Liver (tissue), 9 donors: ENCODE results near the gene FBN2. TPM values are rescaled to one million over a fixed set of nuclear protein-coding genes. Genes with fewer than 3 reads are reported as not detected.

Source experiments
- DNase-seq: peaks from one replicate; pipeline ENCODE4 v3.0.0-alpha.2; 2017; ENCODE audit warnings: low spot score
- H3K27ac ChIP-seq, 2 donors: one replicate each; pipeline ENCODE4 v1.7.0; 2013; ENCODE audit warnings: inconsistent platforms in 2 of 2, low read length in 2 of 2, control low read depth in 1 of 2, low read depth in 1 of 2, mild to moderate bottlenecking in 1 of 2
- H3K27me3 ChIP-seq, 4 donors: one replicate each; pipeline versions ENCODE4 v1.6.1 to v1.7.0; 2013; ENCODE audit warnings: low read length in 3 of 4, inconsistent platforms in 1 of 4, mild to moderate bottlenecking in 1 of 4, moderate library complexity in 1 of 4; ENCODE audit not compliant: control insufficient read depth in 4 of 4, insufficient read depth in 4 of 4
- H3K36me3 ChIP-seq, 4 donors: one replicate each; pipeline versions ENCODE4 v1.6.1 to v1.7.0; 2013; ENCODE audit warnings: low read length in 3 of 4, mild to moderate bottlenecking in 3 of 4, low read depth in 1 of 4, moderate library complexity in 1 of 4; ENCODE audit not compliant: control insufficient read depth in 4 of 4, insufficient read depth in 3 of 4
- H3K4me1 ChIP-seq, 4 donors: one replicate each; pipeline versions ENCODE4 v1.6.1 to v1.7.0; 2013; ENCODE audit warnings: low read length in 3 of 4, mild to moderate bottlenecking in 3 of 4, moderate library complexity in 1 of 4; ENCODE audit not compliant: control insufficient read depth in 4 of 4, insufficient read depth in 4 of 4
- H3K4me3 ChIP-seq, 3 donors: one replicate each; pipeline versions ENCODE4 v1.6.1 to v1.7.0; 2013; ENCODE audit warnings: low read length in 3 of 3, control low read depth in 1 of 3, low read depth in 1 of 3, mild to moderate bottlenecking in 1 of 3
- H3K9ac ChIP-seq, 2 donors: one replicate each; pipeline ENCODE4 v1.7.0; 2013; ENCODE audit warnings: low read length in 2 of 2, mild to moderate bottlenecking in 2 of 2, moderate library complexity in 2 of 2, control low read depth in 1 of 2, low read depth in 1 of 2
- H3K9me3 ChIP-seq, 4 donors: one replicate each; pipeline versions ENCODE4 v1.6.1 to v1.7.0; 2013; ENCODE audit warnings: low read length in 3 of 4; ENCODE audit not compliant: control insufficient read depth in 4 of 4
- ATF3 ChIP-seq: IDR thresholded peaks from 2 replicates; pipeline ENCODE4 v1.6.1; 2016; ENCODE audit warnings: antibody characterized with exemption
- EGR1 ChIP-seq, 2 donors: IDR thresholded peaks; 2 replicates each; pipeline ENCODE4 v1.6.1; 2016 to 2018; ENCODE audit warnings: antibody characterized with exemption in 2 of 2, low read depth in 2 of 2
- FOXA1 ChIP-seq: IDR thresholded peaks from 2 replicates; pipeline ENCODE4 v1.6.1; 2016; ENCODE audit warnings: antibody characterized with exemption
- GABPA ChIP-seq, 2 donors: IDR thresholded peaks in 1 of 2; conservative IDR thresholded peaks in 1 of 2; 2 replicates each; pipeline ENCODE4 v1.6.1; 2016; ENCODE audit warnings: antibody characterized with exemption in 2 of 2, mild to moderate bottlenecking in 1 of 2, moderate library complexity in 1 of 2
- JUND ChIP-seq, 2 donors: IDR thresholded peaks; 2 replicates each; pipeline ENCODE4 v1.6.1; 2016; ENCODE audit warnings: antibody characterized with exemption in 2 of 2
- MAX ChIP-seq: IDR thresholded peaks from 2 replicates; pipeline ENCODE4 v1.6.1; 2016; ENCODE audit warnings: antibody characterized with exemption
- NR2F2 ChIP-seq: IDR thresholded peaks from 2 replicates; pipeline ENCODE4 v1.6.1; 2016; ENCODE audit warnings: antibody characterized with exemption
- RAD21 ChIP-seq, 2 donors: IDR thresholded peaks; 2 replicates each; pipeline ENCODE4 v1.6.1; 2016; ENCODE audit warnings: antibody characterized with exemption in 2 of 2, mild to moderate bottlenecking in 2 of 2
- RXRA ChIP-seq, 2 donors: IDR thresholded peaks; 2 replicates each; pipeline ENCODE4 v1.6.1; 2017 to 2018; ENCODE audit warnings: antibody characterized with exemption in 2 of 2, mild to moderate bottlenecking in 1 of 2
- SP1 ChIP-seq: IDR thresholded peaks from 2 replicates; pipeline ENCODE4 v1.6.1; 2018; ENCODE audit warnings: antibody characterized with exemption, mild to moderate bottlenecking
- TAF1 ChIP-seq: conservative IDR thresholded peaks from 2 replicates; pipeline ENCODE4 v1.6.1; 2016; ENCODE audit warnings: antibody characterized with exemption, mild to moderate bottlenecking
- YY1 ChIP-seq: IDR thresholded peaks from 2 replicates; pipeline ENCODE4 v1.6.1; 2016; ENCODE audit warnings: antibody characterized with exemption, mild to moderate bottlenecking
- WGBS: extraction: QIAGEN DNeasy Blood & Tissue Kit; methylation state at CpG from one replicate; pipeline ENCODE4 v1.1.7; 2013; 5-methylcytosine and 5-hydroxymethylcytosine counted together
- polyA plus RNA-seq, 2 donors: library from polyadenylated mRNA; stranded (reverse) in 1 of 2; unstranded in 1 of 2; fragments of 200-250 nt in 1 of 2; fragments of >200 nt in 1 of 2; fragmentation: Nextera tagmentation in 1 of 2; extraction: Ambion mirVana in 1 of 2; gene quantifications; one replicate each; pipeline versions ENCODE4 v1.2.1 to v1.2.3, GENCODE V29; 2013 to 2015
- total RNA-seq, 2 donors: library from RNA; depleted of rRNA; stranded (reverse); fragments of >200 nt; gene quantifications; one replicate each; pipeline ENCODE4 v1.2.3, GENCODE V29; 2014
- TF ChIP-seq, protein P1 (sequence below): IDR thresholded peaks from 2 replicates; pipeline ENCODE4 v1.6.1; 2016; ENCODE audit warnings: antibody characterized with exemption, mild to moderate bottlenecking
- TF ChIP-seq, protein P2 (sequence below): IDR thresholded peaks from 2 replicates; pipeline ENCODE4 v1.6.1; 2016; ENCODE audit warnings: antibody characterized with exemption
- donor health status: healthy.
- donor health status: healthy.
- donor health status: healthy.
- donor health status: healthy.
- donor health status: healthy.

Gene FBN2
- total and polyA plus RNA-seq, 4 donors = 0.08 to 4.1 (median 0.47) TPM

DNA sequence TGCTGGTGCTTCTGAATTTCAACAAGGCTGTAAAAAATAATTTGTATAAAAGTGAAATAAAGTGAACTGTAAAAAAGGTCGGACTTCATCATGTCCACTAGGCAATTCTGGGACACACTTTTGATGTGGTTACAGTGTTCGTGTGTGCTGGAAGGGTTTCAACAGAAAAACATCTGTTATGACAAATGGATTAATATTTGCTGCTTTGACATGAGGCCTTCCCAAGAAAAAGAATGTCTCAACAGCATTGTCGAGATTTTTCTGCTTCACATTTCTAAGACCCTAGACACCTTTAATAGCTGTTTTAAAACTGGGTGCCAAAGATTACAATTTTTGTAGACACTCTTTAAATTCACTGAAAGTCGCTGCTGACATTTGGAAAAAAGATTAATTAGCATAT lies 237.9 kb downstream of the FBN2 start:
- WGBS = 65% methylated on average over 4 of the region's 4 CpGs
- Histone ChIP-seq H3K36me3 (no peaks in the 10 kb centered on the region), H3K27ac (no peak overlapping the region), H3K9me3 (peaks cover 0 to under 1% (median 0%) of the 10 kb centered on the region in 4 donors), H3K9ac (no peak overlapping the region), H3K4me3 (no peak overlapping the region), H3K4me1 (no peaks in the 10 kb centered on the region), H3K27me3 (no peaks in the 10 kb centered on the region)
- no peak for DNase-seq
- TF ChIP-seq JUND (IDR thresholded peaks at IDR 0.05) (no peak), ATF3 (no peak), FOXA1 (no peak), SP1 (no peak), YY1 (no peak), EGR1 (IDR thresholded peaks at IDR 0.05; ENCODE audit: low read depth in 2 of 2) (no peak)
- TF ChIP-seq, protein P1, sequence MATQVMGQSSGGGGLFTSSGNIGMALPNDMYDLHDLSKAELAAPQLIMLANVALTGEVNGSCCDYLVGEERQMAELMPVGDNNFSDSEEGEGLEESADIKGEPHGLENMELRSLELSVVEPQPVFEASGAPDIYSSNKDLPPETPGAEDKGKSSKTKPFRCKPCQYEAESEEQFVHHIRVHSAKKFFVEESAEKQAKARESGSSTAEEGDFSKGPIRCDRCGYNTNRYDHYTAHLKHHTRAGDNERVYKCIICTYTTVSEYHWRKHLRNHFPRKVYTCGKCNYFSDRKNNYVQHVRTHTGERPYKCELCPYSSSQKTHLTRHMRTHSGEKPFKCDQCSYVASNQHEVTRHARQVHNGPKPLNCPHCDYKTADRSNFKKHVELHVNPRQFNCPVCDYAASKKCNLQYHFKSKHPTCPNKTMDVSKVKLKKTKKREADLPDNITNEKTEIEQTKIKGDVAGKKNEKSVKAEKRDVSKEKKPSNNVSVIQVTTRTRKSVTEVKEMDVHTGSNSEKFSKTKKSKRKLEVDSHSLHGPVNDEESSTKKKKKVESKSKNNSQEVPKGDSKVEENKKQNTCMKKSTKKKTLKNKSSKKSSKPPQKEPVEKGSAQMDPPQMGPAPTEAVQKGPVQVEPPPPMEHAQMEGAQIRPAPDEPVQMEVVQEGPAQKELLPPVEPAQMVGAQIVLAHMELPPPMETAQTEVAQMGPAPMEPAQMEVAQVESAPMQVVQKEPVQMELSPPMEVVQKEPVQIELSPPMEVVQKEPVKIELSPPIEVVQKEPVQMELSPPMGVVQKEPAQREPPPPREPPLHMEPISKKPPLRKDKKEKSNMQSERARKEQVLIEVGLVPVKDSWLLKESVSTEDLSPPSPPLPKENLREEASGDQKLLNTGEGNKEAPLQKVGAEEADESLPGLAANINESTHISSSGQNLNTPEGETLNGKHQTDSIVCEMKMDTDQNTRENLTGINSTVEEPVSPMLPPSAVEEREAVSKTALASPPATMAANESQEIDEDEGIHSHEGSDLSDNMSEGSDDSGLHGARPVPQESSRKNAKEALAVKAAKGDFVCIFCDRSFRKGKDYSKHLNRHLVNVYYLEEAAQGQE = no peak
- TF ChIP-seq, protein P2, sequence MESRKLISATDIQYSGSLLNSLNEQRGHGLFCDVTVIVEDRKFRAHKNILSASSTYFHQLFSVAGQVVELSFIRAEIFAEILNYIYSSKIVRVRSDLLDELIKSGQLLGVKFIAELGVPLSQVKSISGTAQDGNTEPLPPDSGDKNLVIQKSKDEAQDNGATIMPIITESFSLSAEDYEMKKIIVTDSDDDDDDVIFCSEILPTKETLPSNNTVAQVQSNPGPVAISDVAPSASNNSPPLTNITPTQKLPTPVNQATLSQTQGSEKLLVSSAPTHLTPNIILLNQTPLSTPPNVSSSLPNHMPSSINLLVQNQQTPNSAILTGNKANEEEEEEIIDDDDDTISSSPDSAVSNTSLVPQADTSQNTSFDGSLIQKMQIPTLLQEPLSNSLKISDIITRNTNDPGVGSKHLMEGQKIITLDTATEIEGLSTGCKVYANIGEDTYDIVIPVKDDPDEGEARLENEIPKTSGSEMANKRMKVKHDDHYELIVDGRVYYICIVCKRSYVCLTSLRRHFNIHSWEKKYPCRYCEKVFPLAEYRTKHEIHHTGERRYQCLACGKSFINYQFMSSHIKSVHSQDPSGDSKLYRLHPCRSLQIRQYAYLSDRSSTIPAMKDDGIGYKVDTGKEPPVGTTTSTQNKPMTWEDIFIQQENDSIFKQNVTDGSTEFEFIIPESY = no peak

DNA sequence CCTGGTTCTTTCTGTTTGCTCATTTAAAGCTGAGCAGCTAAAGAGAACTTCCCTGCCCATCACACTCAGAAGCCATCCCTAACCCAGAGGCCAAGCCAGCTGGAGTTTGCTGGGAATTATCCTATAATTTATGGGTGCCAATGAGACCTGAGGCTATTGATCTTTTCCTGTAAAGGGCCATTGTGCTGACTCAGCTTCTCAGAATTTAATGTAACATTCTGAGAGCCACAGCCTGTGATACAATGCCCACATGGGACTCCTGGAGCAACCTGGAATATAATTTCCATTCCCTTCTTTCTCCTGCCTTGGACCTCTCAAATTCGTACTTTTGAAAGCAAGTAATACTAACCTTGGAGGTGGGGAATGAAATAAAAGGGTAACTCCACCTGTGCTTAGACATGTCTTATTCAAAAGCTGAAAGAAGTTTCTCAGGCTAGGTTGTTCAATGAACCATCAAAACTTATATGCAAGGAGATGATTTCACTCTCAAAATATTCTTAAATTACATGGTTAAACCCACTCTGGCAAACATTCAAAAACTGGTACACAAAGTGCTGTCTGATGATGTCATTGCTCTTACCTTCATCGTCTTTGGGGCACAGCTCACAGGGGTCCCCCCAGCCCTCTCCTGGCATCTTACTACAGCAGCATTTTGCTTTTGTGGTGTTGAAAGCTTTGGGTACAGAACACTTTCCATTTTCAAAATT lies 247.7 kb downstream of the FBN2 start:
- no peak overlapping the region for H3K27ac ChIP-seq
- WGBS = 50% methylated on average over 2 of the region's 2 CpGs

More for the DNA sequence above, 247.7 kb downstream of the FBN2 start:
- H3K27me3 ChIP-seq = no peaks in the 10 kb centered on the region
- TF ChIP-seq, protein P2 = no peak
- no peak for TF ChIP-seq NR2F2
- no peak for TF ChIP-seq GABPA (IDR thresholded peaks at IDR 0.05 in 1 of 2, conservative IDR thresholded peaks at IDR 0.05 in 1 of 2)
- no peak for TF ChIP-seq EGR1 (IDR thresholded peaks at IDR 0.05; ENCODE audit: low read depth in 2 of 2)
- TF ChIP-seq, protein P1 = no peak
- no peak for TF ChIP-seq SP1
- TF ChIP-seq MAX = no peak
- TF ChIP-seq YY1 = no peak
- TF ChIP-seq ATF3 = no peak
- TF ChIP-seq TAF1 = no peak
- TF ChIP-seq JUND (IDR thresholded peaks at IDR 0.05) = no peak
- no peak for TF ChIP-seq FOXA1
- no peak for TF ChIP-seq RAD21 (IDR thresholded peaks at IDR 0.05)
- no peak for TF ChIP-seq RXRA (IDR thresholded peaks at IDR 0.05)
- H3K9ac ChIP-seq = no peak overlapping the region
- H3K4me3 ChIP-seq = no peak overlapping the region
- no peaks in the 10 kb centered on the region for H3K4me1 ChIP-seq
- H3K36me3 ChIP-seq = no peaks in the 10 kb centered on the region
- no peak for DNase-seq
- peaks cover 0 to 3% (median 0%) of the 10 kb centered on the region in 4 donors for H3K9me3 ChIP-seq
